GM21576 (cell line): Measurements from ENCODE around the gene RPL28.

Source experiments
- ATAC-seq: cut with Tn5 transposase; IDR thresholded peaks from one replicate; pipeline ENCODE4 v1.9.1; 2021; ENCODE audit warnings: mild to moderate bottlenecking, moderate library complexity; ENCODE audit not compliant: unreplicated experiment

The RPL28 gene

GRCh38 chr19:55385724-55386492, at the start of gene RPL28:
Gene RPL28, plus strand, starts transcription at chr19:55385932. Its CDS starts 426 bp downstream, at chr19:55386358.
- ATAC-seq = peak; percentile 57

GRCh38 chr19:55336101-55336500, 49.6 kb upstream of the RPL28 start:
- no peak for ATAC-seq

GRCh38 chr19:55339105-55339888, 46.4 kb upstream of the RPL28 start, which contains the start of gene KMT5C:
Gene KMT5C, plus strand, starts transcription at chr19:55339876. Its CDS starts 2,061 bp downstream, at chr19:55341937.
- peak; percentile 78 for ATAC-seq

- no peak for ATAC-seq
Measured at GRCh38 chr19:55339889-55340783, 45.6 kb upstream of the RPL28 start.

- no peak for ATAC-seq
Measured at GRCh38 chr19:55340784-55341147, 45.0 kb upstream of the RPL28 start.

GRCh38 chr19:55341171-55341588, 44.6 kb upstream of the RPL28 start:
- ATAC-seq = no peak

- ATAC-seq = no peak
Measured at GRCh38 chr19:55341595-55342531, 43.9 kb upstream of the RPL28 start.

- no peak for ATAC-seq
Measured at GRCh38 chr19:55344444-55344843, 41.3 kb upstream of the RPL28 start.

- ATAC-seq = no peak
Measured at GRCh38 chr19:55345101-55345817, 40.5 kb upstream of the RPL28 start.

GRCh38 chr19:55345818-55346724, 39.7 kb upstream of the RPL28 start:
- ATAC-seq = no peak

- ATAC-seq = no peak
Measured at GRCh38 chr19:55346725-55347441, 38.8 kb upstream of the RPL28 start.

GRCh38 chr19:55347442-55348009, 38.2 kb upstream of the RPL28 start:
- no peak for ATAC-seq

- no peak for ATAC-seq
Measured at GRCh38 chr19:55348317-55349034, 37.3 kb upstream of the RPL28 start.

- no peak for ATAC-seq
Measured at GRCh38 chr19:55350620-55351315, 35.0 kb upstream of the RPL28 start.

- ATAC-seq = no peak
Measured at GRCh38 chr19:55352040-55352439, 33.7 kb upstream of the RPL28 start.

GRCh38 chr19:55352549-55353145, 33.1 kb upstream of the RPL28 start:
- ATAC-seq = no peak
